HG02884 (cell line): ENCODE measurements around the gene OLFML2B.

Source experiments
- ATAC-seq: cut with Tn5 transposase; IDR thresholded peaks from one replicate; pipeline ENCODE4 v1.9.1; 2021; ENCODE audit warnings: mild to moderate bottlenecking, moderate library complexity; ENCODE audit not compliant: unreplicated experiment

Gene OLFML2B

DNA sequence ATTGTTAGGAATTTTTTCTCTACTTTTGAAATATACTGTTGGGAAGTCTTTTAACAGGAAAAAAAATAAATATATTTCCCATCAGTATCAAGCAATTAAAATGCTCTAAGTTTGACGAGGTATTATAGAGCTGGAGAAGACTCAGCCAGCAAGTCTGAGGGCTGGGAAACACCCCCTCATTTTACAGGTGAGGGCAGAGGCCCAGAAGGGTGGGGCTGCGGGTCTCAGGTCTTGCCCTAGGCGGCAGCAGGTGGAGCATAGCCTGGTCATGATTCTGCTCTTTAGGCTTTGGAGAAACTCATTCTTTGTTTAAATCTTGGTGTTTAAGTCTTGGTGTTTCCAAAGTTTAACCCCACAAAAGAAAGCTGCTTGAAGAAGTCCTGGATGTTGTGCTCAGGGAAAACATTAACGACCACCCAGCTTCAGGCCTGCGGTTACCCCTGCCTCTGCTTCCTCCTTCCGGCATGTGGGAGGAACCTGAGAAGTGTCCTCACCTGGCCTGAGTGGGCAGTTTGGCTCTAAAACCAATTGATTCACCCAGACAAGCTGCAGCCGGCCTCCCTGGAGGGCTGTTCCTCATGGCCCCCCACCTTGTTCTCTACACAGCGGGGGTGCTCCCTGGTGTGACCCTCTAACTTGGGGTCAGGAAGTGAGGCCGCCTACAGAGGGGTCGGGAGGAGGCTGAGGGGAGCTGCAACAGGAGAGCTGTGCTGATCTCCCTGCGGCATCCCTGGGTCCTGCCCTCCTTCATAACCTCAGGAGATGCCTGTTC, 41.7 kb downstream of the OLFML2B start:
- ATAC-seq: no peak

DNA sequence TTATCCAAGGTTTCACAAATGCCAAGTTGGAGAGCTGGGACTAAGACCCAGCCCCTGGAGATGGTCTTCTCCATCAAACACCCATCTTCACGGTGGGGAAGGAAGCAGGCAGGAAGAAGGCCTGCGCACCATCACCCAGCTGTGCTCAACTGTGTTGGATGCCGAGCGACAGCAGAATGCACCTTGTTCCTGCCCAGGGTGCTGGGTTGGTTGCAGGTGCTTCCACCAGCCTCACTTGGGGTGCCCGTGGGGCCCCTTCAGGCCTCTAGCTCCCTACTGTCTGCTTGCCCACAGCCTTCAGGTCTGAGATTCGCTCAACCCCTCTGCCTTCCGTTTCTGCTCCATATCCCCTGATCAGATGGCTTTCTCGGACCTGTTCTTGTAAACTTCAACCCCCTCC, 42.5 kb downstream of the OLFML2B start:
- no peak for ATAC-seq

DNA sequence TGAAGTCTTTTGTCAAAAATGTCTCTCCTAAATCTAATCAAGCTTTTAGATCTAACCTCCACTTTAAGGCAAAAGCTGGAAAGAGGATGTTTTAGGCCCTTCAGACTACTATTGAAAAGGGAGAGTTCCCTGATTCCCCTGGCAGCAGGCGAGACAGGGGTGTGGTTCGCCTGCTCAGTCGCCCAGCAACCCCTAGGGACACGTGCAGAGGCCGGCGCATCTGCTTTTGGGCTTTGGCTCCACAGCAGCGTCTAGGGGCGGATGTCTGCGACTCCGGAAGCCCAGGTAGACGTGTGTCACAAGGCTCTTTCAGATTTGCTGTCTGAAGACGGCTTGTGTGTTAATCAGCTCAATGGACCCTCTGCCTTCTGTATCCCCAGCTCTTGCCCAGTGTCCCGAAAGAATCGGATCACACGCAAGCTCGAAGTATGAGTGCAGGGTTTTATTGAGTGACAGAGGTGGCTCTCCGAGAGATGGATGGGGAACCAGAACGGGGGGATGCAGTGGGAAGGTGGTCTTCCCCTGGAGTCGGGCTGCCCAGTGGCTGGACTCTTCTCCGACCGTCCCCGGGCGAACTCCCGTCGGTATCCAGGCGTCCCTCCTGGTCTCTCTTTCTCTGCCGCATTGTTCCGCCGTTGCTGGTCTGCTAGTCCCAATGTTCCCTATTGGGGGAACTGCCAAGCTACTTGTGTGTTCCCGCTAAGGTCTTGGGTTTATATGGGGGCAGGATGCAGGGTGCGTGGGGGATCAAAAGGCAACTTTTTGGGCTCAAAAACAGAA, 45.5 kb downstream of the OLFML2B start:
- ATAC-seq: no peak

DNA sequence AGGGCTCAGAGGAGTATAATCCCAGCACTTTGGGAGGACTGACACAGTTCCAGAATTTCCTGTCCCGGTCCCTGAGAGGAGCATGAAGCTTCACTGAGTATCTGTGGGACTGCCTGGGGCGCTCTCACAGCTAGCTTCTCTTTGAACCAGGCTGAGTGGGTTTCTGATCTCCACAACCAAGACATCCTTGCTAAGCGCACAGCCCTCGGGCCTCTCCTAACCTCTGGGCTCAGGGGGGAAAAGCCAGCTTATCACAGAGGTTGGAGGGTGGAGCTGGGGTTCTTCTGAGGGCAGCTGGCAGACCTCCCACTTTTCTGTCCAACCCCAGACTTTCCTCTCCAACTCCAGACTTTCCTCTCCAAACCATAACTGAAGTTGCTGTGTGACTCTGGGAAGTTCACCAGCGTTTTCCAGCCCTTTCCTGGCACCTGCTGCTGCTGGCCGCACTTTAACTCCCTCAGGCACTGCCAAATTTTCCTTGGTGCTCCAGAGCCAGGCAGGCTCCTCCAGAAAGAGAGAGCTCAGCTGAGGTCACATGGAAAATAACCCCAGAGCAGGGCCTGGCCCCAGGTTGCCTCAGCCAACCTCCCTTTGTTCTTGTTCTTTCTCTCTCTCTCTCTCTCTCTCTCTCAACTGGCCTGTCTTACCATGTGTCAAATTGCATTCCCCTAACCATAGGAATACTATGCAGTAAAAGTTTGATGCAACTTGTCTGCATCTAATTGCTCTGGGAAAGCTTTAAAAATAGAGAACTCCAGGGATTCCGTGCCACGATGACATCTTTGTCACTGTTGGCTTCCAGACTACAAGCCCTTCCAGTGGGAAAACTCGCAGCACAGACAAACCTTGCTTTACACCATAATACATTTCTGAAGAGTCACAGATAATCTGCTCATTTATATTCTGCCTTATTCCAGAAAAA, 49.5 kb downstream of the OLFML2B start:
- no peak for ATAC-seq

DNA sequence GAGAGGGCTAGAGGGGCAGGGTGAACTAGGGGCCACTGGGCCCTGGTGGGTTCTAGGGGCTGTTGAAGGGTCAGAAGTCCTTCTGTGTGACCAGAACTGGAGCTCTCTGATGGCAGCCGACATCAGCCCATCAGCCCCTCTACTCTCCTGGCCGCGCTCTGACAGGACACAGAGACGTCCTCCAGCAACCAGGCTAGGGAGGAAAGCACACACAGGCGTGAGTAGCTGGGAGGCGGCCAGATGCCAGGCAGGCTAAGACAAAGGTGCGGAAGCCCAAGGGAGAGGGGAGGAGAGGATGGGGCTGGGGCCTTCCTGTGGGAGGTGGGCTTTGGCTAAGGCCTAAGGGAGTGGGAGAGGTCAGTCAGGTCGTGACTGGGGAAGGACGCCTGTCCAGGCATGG, 50.8 kb downstream of the OLFML2B start:
- ATAC-seq: no peak

DNA sequence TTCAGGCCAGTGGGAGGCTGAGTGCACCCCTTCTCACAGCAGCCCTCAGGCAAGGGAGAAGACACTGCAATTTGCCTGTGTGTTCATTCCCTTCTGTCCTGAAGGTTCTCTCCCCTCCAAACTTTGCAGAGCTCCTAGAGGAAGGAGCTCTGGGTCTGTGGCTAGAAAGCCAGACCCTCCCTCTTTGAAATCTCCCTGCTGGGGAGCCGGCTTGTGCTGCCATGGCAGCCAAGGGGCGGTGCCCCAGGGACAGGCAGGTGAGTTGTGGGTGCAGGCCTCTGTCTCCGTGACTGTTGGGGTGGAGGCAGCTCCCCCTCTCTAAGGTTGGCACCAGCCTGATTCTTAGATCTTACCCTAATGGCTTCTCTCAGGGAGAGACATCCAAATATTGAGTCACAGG, 53.0 kb downstream of the OLFML2B start:
- no peak for ATAC-seq

DNA sequence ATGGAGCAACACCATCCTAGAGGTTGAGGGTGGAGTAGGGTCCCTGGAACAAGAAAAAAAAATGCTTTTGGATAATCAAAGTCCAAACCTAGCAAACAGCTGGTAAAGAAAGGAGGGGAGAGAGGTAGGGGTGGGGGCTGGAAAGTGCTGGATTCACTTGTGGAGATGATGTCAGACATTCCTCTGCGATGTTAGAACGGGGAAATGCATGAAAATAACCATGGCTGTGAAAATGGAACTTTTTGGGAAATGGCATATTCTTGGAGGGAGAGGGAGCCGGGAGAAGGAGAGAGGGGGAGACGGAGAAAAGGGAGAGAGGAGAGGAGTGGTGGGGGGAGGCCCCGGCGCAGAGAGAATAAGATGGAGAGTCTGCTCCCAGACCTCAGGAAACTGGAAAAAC, 53.6 kb downstream of the OLFML2B start:
- ATAC-seq: no peak

DNA sequence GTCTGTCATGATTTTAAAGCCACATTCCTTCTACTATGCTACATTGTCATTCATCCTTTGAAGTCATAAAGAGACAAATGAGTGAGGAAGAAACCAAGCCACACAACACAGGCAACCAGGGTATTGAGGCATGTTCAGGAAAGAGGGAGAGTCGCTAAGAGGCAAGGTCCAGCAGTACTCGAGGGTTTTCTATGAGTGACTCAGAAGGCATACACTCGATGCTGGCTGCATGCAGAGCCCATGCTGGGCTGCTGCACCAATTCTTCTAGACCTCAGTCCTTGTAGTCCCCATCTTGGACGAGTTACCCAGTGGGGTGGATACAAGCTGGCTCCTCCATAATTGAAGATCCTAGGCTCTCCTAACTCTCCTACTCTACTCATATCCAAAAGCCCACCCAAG, 57.6 kb downstream of the OLFML2B start:
- ATAC-seq: no peak

DNA sequence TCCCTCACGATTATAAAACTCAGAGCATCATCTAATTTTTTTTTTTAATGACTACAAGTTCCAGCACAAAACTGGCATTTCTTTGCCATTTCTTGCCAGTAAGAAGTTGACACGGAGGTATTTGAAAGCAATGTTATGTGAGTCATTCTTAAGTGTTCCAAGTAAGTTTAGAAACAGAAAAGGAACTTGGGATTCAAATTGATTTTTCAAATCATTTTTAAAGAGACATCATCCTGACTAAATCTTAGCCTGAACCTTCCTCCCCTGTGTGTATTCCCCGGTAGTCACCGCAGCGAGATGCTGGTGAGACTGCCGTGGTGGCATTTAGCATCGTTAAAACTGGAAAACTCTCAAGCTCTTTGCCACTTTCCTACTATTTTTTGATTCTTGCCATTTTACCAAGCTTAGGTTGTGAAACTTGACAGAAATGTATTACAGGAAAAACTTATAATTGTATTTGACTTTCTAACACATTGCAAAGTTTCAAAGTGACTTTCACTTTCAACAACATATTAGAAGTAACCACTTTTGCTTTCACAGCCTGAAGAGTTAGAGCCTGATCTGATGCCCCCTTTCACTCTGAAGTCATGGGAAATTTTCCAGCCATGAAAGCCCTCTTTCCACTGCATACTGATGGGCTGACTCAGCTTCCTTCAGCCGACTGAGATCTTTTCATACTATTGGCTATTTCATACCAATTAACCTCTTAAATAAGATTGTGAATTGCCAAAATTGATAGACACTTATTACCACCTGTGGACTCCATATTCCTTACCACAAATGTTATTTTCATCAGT, 61.4 kb downstream of the OLFML2B start:
- peak; percentile 88 for ATAC-seq

DNA sequence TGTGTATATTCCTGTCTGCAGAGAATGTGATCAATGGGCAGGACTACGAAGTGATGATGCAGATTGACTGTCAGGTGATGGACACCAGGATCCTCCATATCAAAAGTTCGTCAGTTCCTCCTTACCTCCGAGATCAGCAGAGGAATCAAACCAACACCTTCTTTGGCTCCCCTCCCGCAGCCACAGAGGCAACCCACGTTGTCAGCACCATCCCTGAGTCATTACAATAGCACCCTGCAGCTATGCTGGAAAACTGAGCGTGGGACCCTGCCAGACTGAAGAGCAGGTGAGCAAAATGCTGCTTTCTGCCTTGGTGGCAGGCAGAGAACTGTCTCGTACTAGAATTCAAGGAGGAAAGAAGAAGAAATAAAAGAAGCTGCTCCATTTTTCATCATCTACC, 65.2 kb downstream of the OLFML2B start:
- no peak for ATAC-seq

DNA sequence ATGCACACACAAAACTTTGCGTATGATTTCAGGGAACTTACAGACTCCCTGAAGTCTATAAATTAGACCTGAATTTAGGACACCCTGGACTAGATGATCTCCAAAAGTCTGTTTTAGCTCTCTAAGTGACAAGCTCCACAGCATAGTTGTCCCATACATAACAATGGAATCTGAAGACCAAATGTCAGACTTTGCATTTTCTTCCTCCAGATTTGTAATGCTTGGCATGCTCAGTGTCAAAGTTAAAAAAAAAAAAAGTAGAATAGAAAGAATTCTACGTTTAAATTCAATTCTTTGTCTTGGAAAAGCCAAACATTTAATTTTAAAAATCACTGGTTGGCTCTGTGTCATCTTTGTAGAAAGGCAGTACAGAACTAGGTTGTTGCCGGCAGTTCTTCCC, 66.7 kb downstream of the OLFML2B start:
- ATAC-seq: no peak

DNA sequence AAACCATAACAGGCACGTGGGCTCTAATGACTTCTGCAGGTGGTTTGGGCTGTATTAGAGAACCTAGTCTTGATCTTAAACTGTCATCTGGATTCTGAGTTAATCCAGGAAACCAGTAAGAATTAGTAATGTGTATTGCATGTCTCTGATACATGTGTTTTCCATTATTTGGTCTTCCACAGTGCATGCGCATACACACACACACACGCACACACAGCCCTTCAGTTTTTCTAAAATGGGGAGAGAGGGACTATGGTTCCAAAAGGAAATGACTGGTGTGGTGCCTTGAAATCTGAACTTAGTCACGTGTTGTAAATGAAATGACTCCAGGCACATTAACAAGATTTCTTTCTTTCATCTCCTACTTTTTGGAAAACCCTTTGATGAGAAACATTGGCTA, 67.6 kb downstream of the OLFML2B start:
- ATAC-seq: no peak

DNA sequence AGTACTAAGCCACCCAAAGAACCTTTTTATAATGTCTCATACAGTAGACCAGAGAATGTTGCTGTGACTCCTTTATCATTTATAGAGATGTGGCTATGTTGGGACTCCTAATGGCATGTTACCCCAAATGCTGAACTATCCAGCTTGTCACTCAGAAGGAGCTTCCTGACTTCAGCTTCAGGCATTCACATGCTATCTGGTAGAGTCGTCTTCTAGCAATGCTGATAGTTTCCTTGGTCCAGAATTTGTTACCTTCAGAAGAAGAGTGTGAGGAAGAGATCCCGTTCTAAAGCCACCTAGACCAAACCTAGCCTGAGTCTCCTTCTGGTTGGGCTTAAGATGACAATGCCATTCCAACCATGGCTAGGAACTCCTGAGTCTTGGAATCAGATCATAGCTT, 68.1 kb downstream of the OLFML2B start:
- ATAC-seq: no peak

DNA sequence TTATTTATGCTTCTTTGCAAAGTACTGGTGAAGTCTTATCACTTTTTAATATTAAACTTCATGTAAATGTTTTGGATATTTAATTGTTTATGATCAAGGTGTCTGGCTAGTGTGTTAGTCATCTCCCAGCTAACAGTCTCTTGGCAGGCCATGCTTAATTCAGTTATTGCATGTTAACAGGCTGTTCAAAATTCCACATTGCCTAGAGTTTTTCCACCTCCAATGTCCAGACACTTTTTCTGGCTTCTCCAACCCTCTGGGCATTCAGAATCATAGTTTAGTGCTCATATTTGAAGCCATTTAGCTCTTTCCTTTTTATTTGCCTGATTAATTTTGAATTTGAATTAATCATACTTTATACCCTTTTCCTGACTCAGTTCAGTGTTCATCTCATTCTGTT, 69.2 kb downstream of the OLFML2B start:
- ATAC-seq: no peak

DNA sequence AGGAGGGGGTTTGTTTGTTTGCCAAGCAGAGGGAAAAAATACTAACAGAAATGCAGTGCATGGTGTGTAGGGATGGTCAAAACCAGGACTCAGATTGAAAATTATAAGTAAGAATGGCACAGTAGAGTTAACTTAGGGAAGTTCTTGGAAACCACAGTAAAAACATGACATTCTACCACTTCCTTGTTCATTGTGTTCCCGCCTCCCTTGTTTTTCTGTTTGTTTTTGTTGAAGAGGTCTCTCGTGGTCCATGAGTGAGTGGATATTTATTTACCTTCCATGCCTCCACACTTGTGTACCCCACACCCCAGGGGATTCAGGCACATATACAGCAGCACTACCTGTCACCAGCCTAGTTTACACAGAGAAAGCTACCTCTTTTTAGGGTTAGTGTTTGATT, 69.6 kb downstream of the OLFML2B start:
- no peak for ATAC-seq

DNA sequence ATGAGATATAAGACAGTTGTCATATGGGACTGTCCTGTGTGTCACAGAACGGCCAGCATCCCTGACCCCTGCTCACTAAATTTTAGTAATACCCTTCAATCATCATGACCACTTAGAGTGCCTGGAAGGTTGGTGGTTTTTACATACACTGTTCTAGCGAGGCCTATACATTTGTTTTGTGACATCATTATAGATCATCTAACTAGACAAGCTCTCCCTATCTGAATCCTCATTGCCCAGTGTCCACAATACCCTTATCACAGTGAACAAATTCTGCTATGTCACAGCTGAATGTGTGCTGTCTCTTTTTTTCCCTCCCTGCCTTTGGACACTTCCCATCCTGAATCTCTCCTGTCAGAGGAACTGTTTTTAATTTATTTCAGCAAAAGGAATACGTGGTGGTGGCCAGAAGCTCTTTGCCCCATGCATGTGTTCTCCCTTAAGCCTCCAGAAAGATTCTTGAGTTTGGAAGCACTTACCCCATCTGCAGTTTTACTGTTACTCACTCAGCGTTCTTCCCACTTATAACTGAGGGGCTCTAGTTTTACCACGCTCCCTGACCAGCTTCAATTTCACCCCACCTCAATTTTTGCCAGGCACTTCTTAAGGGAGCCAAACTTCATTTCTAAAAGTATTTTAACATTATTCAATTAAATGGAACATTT, 70.3 kb downstream of the OLFML2B start:
- ATAC-seq: no peak

DNA sequence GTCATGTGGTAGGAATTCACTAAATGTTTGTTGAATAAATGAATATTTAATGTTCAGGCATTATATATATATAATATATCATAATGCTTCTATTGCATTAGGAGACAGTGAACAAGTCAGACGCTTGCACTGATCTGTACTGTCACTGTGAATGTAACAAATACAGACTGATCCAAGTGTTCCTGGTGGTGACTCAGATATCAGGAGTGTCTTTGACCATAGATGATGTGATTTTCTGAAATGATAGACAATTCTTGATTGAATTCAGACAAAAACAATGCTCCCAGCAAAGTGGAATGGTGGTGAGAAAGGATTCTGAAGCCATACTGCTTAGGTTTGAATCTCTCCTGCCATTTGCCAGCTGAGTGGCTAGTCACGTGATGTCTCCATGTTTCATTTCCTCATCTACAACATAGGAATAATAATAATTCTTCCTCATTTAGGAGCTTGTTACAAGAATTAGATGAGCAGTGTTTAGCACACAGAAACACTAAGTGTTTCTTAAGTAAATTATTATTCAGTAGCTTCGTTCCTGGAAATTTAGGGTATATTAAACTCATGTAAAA, 71.0 kb downstream of the OLFML2B start:
- no peak for ATAC-seq

DNA sequence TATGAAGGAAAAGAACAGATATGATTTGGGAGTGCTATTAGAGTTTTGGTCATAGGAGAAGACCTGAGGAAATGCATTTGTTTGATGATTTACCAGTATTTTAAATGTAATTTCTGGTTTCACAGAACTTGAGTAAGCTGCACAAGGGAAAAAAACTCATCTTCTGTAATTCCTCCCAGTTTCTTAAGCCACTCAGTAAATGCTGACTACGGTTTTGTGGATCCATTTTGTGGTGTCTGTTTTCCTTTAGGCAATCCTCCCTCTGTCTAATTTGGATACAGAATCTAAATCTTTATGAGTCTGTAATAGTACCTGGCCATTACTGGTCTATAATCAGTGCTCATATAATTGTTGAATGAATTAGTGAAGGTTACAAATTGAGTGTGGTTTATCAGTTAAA, 72.0 kb downstream of the OLFML2B start:
- no peak for ATAC-seq

DNA sequence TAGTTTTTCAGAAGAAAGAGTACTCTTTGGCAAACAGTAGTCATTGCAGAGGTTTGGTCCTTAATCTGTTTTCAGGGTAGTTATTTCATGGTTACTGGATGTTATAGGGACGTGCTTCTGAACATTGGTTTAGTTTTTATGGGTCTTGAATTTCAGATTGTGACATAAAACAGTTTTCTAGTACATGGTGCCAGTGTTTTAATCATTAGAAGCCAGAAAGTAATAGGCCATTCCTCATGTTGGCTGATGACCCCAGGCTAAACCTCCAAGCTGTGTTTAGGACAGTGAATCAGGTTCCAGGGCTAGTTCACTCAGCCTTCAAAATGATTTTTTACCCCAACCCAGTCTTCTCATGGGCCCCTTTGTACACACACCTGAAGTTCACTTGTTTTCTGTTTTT, 73.3 kb downstream of the OLFML2B start:
- no peak for ATAC-seq

DNA sequence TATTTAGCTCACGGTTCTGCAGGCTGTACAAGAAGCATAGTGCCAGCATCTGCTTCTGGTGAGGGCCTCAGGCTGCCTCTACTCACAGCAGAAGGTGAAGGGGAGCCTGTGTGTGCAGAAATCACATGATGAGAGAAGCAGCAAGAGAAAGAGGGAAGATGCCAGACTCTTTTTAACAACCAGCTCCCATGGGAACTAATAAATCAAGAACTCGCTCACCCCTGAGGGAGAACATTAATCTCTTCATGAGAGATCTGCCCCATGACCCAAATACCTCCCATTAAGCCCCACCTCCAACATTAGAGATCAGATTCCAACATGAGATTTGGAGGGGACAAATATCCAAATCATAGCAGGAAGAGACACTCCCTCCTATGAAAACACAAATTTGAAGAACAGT, 74.1 kb downstream of the OLFML2B start:
- no peak for ATAC-seq
